GM19463 (cell line): ENCODE results near the gene PIEZO2.
"Not testable (repeated sequence)": the region's sequence is repeated elsewhere in the genome, so short reads cannot be mapped to it uniquely, and the experiment has no call there.

ENCODE experiments used
- ATAC-seq: cut with Tn5 transposase; IDR thresholded peaks from one replicate; pipeline ENCODE4 v1.9.1; 2021; ENCODE audit warnings: mild to moderate bottlenecking, moderate library complexity; ENCODE audit not compliant: unreplicated experiment

PIEZO2 gene

DNA sequence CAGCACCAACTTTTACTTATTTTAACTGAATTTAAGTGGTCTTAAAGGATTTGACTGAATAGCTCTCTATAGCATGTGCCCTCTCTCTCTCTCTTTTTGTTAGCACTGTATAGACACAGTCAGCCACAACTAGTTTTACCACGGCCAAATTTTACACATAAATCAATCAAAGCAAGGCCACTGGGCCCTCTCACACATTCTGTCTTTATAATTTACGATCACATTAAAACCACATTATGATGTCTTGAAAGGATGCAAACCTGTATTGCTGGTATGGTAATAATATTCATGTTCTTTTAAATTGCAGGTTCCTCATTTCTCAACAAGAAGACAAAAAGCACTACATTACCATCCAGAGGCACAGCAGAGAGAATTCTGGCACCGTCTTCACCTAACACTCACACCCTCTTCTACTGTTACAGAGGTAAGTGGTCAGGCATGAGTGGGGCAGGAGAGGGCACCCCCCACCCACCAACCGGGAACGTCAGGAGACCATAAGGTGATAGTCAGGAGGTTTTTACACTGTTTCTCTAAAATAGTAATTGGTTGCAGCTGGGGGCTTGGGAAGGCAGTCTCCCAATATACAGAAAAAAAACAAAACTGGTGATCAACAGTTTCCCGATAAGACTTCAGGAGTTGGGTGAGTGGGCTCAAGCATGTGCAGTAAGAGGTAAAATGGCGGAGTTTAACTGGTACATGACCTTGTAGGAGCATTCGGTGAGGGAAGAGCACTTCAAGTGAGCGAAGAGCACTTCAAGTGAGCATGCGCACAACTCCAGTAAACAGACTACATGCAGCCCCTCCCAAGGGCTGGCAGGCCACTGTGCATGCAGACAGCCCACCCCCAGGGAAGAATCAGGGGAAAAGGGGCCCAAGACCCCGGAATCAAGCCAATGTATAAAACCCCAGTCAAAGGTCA lies 296.7 kb downstream of the PIEZO2 start:
- no peak for ATAC-seq

DNA sequence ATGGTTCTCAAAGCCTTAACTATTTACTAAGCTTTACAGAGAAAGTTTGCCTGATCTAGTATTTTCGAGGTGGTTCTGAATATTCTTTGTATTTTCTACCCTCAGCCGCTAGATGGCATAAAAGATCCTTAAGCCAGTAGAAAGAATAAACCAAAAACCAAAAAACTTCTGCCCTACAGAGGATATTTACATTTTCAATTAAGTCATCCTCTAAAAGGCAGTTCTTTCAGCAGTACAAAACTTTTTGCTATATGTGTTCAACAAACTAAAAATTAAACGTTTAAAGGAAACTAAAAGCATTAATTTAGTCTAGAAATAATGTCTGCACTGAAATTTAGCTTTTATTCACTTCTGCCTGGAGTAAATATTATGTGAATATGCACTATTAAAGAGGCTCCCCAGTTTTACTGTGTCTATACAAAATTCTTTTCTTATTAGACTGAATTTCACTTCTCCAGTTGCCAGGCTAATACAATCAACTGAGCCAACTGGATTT lies 297.5 kb downstream of the PIEZO2 start:
- no peak for ATAC-seq

- ATAC-seq = no peak
These were observed 298.5 kb downstream of the PIEZO2 start for GRCh38 chr18:10850840-10851239.

DNA sequence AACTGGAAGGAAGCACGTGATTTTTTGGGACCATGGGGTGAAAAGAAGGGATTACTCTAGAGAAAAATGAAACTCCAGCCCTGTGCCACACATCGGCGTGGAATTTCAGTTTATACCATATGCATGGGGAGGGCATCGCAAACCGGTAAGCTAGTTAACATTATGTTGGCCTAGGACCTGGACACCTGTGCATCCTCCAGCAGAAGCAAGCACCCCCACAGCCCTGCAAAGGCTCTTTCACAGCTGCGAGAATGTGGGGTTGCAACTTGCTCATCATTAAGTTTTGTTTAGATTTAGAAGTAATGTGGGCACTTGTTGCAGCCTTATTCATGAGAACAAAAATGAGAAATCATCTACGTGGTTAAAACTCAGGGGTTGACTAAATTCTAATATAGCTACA lies 299.2 kb downstream of the PIEZO2 start:
- ATAC-seq = no peak

GRCh38 chr18:10847907-10848306 lies 301.5 kb downstream of the PIEZO2 start:
- no peak for ATAC-seq

GRCh38 chr18:10847408-10847790 lies 302.0 kb downstream of the PIEZO2 start:
- ATAC-seq = no peak

GRCh38 chr18:10846657-10847407 lies 302.5 kb downstream of the PIEZO2 start:
- ATAC-seq = no peak

DNA sequence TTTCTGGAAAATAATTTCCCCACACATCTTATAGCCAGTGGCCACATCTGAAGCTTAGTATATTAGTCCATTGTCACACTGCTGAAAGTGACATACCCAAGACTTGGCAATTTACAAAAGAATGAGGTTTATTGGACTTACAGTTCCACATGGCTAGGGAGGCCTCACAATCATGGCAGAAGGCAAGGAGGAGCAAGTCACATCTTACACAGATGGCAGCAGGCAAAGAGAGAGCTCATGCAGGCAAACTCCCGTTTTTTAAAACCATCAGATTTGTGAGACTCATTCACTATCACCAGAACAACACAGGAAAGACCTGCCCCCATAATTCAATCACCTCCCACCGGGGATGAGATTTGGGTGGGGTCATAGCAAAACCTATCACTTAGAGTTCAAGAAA lies 303.3 kb downstream of the PIEZO2 start:
- not testable (repeated sequence) for ATAC-seq

DNA sequence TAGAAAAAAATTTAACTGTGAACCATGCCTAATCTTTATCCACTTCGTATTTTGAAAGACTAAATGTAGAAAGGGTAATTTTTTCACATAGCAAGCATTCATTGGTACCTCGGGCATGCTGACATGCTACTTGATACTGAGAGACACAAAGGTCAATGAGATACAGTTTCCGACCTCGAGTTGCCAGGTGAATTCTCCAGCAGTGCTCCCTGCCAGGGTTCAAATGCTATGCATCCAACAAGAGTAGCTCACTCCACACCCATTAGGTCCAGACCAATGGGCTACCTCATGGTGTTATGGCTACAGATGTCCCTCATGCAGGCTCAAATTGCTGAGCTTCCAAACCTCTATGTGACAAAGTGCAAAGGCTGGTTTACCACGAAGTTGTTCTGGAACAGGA lies 305.8 kb downstream of the PIEZO2 start:
- no peak for ATAC-seq

GRCh38 chr18:10842861-10843260 lies 306.5 kb downstream of the PIEZO2 start:
- no peak for ATAC-seq

GRCh38 chr18:10842371-10842770 lies 307.0 kb downstream of the PIEZO2 start:
- no peak for ATAC-seq

GRCh38 chr18:10841203-10841602 lies 308.2 kb downstream of the PIEZO2 start:
- no peak for ATAC-seq

GRCh38 chr18:10840743-10841142 lies 308.6 kb downstream of the PIEZO2 start:
- no peak for ATAC-seq

- no peak for ATAC-seq
These were observed 309.9 kb downstream of the PIEZO2 start for GRCh38 chr18:10839421-10839820.

DNA sequence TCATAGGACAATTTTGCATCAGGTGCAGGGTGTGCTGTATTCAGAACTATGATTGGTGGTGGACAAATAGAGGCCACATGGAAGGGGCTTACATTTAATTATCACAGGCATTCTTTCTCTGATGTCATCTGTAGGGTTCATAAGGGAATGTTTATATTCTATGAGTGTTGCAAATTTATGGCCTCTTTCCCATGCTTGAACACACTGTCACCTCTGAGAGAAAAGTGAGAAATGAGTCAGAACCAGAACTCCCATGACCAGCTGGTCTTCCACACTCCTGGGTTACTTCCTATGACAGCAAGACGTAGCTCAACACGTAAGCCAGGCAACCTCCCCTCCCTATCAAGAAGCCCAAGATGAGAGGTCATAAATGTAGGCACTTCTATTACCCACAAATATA lies 310.8 kb downstream of the PIEZO2 start:
- ATAC-seq = no peak

GRCh38 chr18:10834128-10834815 lies 315.1 kb downstream of the PIEZO2 start:
- no peak for ATAC-seq

- no peak for ATAC-seq
These were observed 315.7 kb downstream of the PIEZO2 start for GRCh38 chr18:10833656-10834055.

DNA sequence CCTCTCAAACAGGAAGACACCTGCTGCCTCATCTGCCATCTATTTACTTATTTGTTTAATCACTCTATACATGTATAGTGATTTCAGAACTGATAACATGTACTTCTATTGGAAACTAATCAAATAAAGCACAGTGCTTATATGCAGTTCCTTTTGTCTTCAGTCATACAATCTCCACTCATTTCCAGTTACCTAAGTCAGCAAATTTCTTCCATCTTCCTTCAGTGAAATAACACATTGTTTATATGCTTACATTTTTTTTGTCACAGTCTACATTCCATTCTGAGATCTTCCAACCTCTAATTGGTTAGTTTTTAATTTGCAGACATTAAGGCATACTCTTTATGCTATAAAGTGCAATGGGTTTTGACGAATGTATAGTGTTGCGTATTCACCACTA lies 323.0 kb downstream of the PIEZO2 start:
- no peak for ATAC-seq

GRCh38 chr18:10822456-10822855 lies 326.9 kb downstream of the PIEZO2 start:
- no peak for ATAC-seq

- no peak for ATAC-seq
These were observed 328.7 kb downstream of the PIEZO2 start for GRCh38 chr18:10820681-10821080.

DNA sequence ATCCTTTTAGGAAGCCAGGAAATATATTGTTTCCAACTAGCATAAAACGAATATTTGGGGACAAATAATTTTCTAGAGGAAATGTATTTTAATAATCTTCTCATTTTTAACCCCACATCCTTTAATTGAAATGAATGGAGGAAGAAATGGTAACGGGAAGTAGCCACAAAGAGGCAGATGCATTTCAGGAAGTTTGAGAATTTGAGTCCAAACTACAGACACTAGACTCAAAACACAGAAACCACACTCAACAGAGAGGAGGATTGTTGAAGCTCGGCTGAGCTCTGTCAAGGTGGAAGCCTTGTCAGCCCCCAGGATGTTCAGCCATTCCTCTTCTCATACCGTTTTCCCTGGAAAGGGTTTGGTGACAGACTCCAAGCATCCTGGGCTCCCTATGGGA lies 335.0 kb downstream of the PIEZO2 start:
- ATAC-seq = no peak
